HEK293 (cell line): ENCODE data around the gene SVIL.

Experiments used
- EGR2 ChIP-seq: fragments of 450-650 bp; formaldehyde crosslinking; IDR thresholded peaks from 2 replicates; pipeline ENCODE4 v1.5.1; 2016; ENCODE audit warnings: low read depth, missing biosample characterization, missing genetic modification characterization
- GFI1B ChIP-seq: fragments of 450-650 bp; formaldehyde crosslinking; IDR thresholded peaks from 2 replicates; pipeline ENCODE4 v1.5.1; 2016; ENCODE audit warnings: missing biosample characterization, missing genetic modification characterization
- KLF7 ChIP-seq: fragments of 450-650 bp; formaldehyde crosslinking; IDR thresholded peaks from 2 replicates; pipeline ENCODE4 v1.5.1; 2016; ENCODE audit warnings: missing biosample characterization, missing genetic modification characterization, borderline replicate concordance
- PATZ1 ChIP-seq: fragments of 450-650 bp; formaldehyde crosslinking; IDR thresholded peaks from 2 replicates; pipeline ENCODE4 v1.5.1; 2016; ENCODE audit warnings: missing biosample characterization, missing genetic modification characterization
- PRDM1 ChIP-seq: fragments of 450-650 bp; formaldehyde crosslinking; IDR thresholded peaks from 2 replicates; pipeline ENCODE4; 2016; ENCODE audit warnings: missing biosample characterization, missing genetic modification characterization
- SP7 ChIP-seq: fragments of 450-650 bp; formaldehyde crosslinking; IDR thresholded peaks from 2 replicates; pipeline ENCODE4 v1.5.1; 2016; ENCODE audit warnings: missing biosample characterization, missing genetic modification characterization
- ZBTB11 ChIP-seq: fragments of 450-650 bp; formaldehyde crosslinking; conservative IDR thresholded peaks from 2 replicates; pipeline ENCODE4 v1.5.1; 2016; ENCODE audit warnings: low read depth, missing biosample characterization, missing genetic modification characterization
- ZBTB26 ChIP-seq: fragments of 450-650 bp; formaldehyde crosslinking; optimal IDR thresholded peaks from 2 replicates; pipeline ENCODE3; 2016; ENCODE audit warnings: missing biosample characterization, mild to moderate bottlenecking, missing genetic modification characterization
- ZBTB7A ChIP-seq: fragments of 450-650 bp; formaldehyde crosslinking; IDR thresholded peaks from 2 replicates; pipeline ENCODE4 v1.5.1; 2016; ENCODE audit warnings: low read depth, missing biosample characterization, missing genetic modification characterization
- ZFP37 ChIP-seq: fragments of 450-650 bp; formaldehyde crosslinking; IDR thresholded peaks from 2 replicates; pipeline ENCODE4 v1.5.1; 2016; ENCODE audit warnings: missing biosample characterization, missing genetic modification characterization
- ZFP41 ChIP-seq: fragments of 450-650 bp; formaldehyde crosslinking; IDR thresholded peaks from 2 replicates; pipeline ENCODE4 v1.5.1; 2016; ENCODE audit warnings: missing biosample characterization, missing genetic modification characterization, borderline replicate concordance
- ZNF132 ChIP-seq: fragments of 450-650 bp; formaldehyde crosslinking; IDR thresholded peaks from 2 replicates; pipeline ENCODE4 v1.5.1; 2017; ENCODE audit warnings: missing biosample characterization, missing genetic modification characterization, borderline replicate concordance
- ZNF148 ChIP-seq: fragments of 450-650 bp; formaldehyde crosslinking; IDR thresholded peaks from 2 replicates; pipeline ENCODE4 v1.5.0; 2017; ENCODE audit warnings: missing biosample characterization, missing genetic modification characterization, borderline replicate concordance
- ZNF19 ChIP-seq: fragments of 450-650 bp; formaldehyde crosslinking; IDR thresholded peaks from 2 replicates; pipeline ENCODE4; 2016; ENCODE audit warnings: missing biosample characterization, missing genetic modification characterization, low read depth
- ZNF223 ChIP-seq: fragments of 450-650 bp; formaldehyde crosslinking; IDR thresholded peaks from 2 replicates; pipeline ENCODE4 v1.5.1; 2016; ENCODE audit warnings: missing biosample characterization, missing genetic modification characterization
- ZNF366 ChIP-seq: fragments of 450-650 bp; formaldehyde crosslinking; conservative IDR thresholded peaks from 2 replicates; pipeline ENCODE4 v1.5.1; 2016; ENCODE audit warnings: missing biosample characterization, missing genetic modification characterization
- ZNF404 ChIP-seq: fragments of 450-650 bp; formaldehyde crosslinking; IDR thresholded peaks from 2 replicates; pipeline ENCODE4 v1.5.1; 2017; ENCODE audit warnings: missing biosample characterization, missing genetic modification characterization
- ZNF426 ChIP-seq: fragments of 450-650 bp; formaldehyde crosslinking; IDR thresholded peaks from 2 replicates; pipeline ENCODE4 v1.5.1; 2017; ENCODE audit warnings: missing biosample characterization, missing genetic modification characterization, mild to moderate bottlenecking, inconsistent platforms, moderate library complexity
- ZNF558 ChIP-seq: fragments of 450-650 bp; formaldehyde crosslinking; IDR thresholded peaks from 2 replicates; pipeline ENCODE4 v1.5.1; 2016; ENCODE audit warnings: missing biosample characterization, missing genetic modification characterization
- ZNF560 ChIP-seq: fragments of 450-650 bp; formaldehyde crosslinking; IDR thresholded peaks from 2 replicates; pipeline ENCODE4 v1.5.1; 2017; ENCODE audit warnings: missing biosample characterization, missing genetic modification characterization, borderline replicate concordance
- ZNF623 ChIP-seq: fragments of 450-650 bp; formaldehyde crosslinking; IDR thresholded peaks from 2 replicates; pipeline ENCODE4 v1.5.1; 2016; ENCODE audit warnings: missing biosample characterization, missing genetic modification characterization
- ZNF670 ChIP-seq: fragments of 450-650 bp; formaldehyde crosslinking; IDR thresholded peaks from 2 replicates; pipeline ENCODE4 v1.5.1; 2016; ENCODE audit warnings: missing biosample characterization, missing genetic modification characterization, low read depth
- ZSCAN23 ChIP-seq: fragments of 450-650 bp; formaldehyde crosslinking; IDR thresholded peaks from 2 replicates; pipeline ENCODE4 v1.5.1; 2016; ENCODE audit warnings: missing biosample characterization, missing genetic modification characterization
- ZSCAN4 ChIP-seq: fragments of 450-650 bp; formaldehyde crosslinking; IDR thresholded peaks from 2 replicates; pipeline ENCODE4 v1.5.1; 2017; ENCODE audit warnings: missing biosample characterization, missing genetic modification characterization
- TF ChIP-seq, protein P1 (sequence below): fragments of 450-650 bp; formaldehyde crosslinking; IDR thresholded peaks from 2 replicates; pipeline ENCODE4 v1.5.1; 2017; ENCODE audit warnings: missing biosample characterization, missing genetic modification characterization
- TF ChIP-seq, protein P2 (sequence below): fragments of 450-650 bp; formaldehyde crosslinking; IDR thresholded peaks from 2 replicates; pipeline ENCODE4; 2016; ENCODE audit warnings: missing biosample characterization, missing genetic modification characterization

SVIL gene

GRCh38 chr10:29657719-29658274 lies 23.0 kb upstream of the SVIL start (continued):
- TF ChIP-seq KLF7 (no peak), ZNF426 (tag by site-specific recombination) (no peak), ZNF558 (tag by site-specific recombination) (peak; percentile 25; the same call in 1 of the 2 replicates), ZNF560 (tag by site-specific recombination) (no peak), ZBTB26 (tag by site-specific recombination) (no peak), ZNF670 (tag by site-specific recombination) (no peak), ZBTB11 (tag by site-specific recombination) (no peak), ZSCAN23 (tag by site-specific recombination) (peak; percentile 25; the same call in 1 of the 2 replicates), ZFP41 (tag by site-specific recombination) (no peak), ZNF19 (tag by site-specific recombination) (no peak), ZBTB7A (tag by site-specific recombination) (no peak), ZSCAN4 (no peak), ZNF366 (peak; percentile 78), ZFP37 (tag by site-specific recombination) (0 out of 2 replicates have a peak, but pooled peaks have one; percentile 40), ZNF148 (tag by site-specific recombination) (no peak), PATZ1 (peak; percentile 41; the same call in 1 of the 2 replicates), ZNF132 (tag by site-specific recombination) (no peak), GFI1B (tag by site-specific recombination) (peak; percentile 100), PRDM1 (tag by site-specific recombination) (peak; percentile 51; the same call in 1 of the 2 replicates), ZNF223 (tag by site-specific recombination) (no peak), SP7 (tag by site-specific recombination) (peak; percentile 96), ZNF623 (no peak), EGR2 (tag by site-specific recombination) (no peak), ZNF404 (tag by site-specific recombination) (no peak)
- TF ChIP-seq, protein P1, sequence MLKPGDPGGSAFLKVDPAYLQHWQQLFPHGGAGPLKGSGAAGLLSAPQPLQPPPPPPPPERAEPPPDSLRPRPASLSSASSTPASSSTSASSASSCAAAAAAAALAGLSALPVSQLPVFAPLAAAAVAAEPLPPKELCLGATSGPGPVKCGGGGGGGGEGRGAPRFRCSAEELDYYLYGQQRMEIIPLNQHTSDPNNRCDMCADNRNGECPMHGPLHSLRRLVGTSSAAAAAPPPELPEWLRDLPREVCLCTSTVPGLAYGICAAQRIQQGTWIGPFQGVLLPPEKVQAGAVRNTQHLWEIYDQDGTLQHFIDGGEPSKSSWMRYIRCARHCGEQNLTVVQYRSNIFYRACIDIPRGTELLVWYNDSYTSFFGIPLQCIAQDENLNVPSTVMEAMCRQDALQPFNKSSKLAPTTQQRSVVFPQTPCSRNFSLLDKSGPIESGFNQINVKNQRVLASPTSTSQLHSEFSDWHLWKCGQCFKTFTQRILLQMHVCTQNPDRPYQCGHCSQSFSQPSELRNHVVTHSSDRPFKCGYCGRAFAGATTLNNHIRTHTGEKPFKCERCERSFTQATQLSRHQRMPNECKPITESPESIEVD = peak; percentile 99
- TF ChIP-seq, protein P2, sequence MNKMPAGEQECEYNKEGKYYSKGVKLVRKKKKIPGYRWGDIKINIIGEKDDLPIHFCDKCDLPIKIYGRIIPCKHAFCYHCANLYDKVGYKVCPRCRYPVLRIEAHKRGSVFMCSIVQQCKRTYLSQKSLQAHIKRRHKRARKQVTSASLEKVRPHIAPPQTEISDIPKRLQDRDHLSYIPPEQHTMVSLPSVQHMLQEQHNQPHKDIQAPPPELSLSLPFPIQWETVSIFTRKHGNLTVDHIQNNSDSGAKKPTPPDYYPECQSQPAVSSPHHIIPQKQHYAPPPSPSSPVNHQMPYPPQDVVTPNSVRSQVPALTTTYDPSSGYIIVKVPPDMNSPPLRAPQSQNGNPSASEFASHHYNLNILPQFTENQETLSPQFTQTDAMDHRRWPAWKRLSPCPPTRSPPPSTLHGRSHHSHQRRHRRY (tag by site-specific recombination) = no peak
